NOMO-1 (cell line): ENCODE data around the gene VCP.

Experiments
- DNase-seq, 2 experiments: peaks; one replicate each; lab custom pipeline; 2025; ENCODE audit not compliant: unreplicated experiment in 2 of 2; lab: John Stamatoyannopoulos, UW

The VCP gene

GRCh38 chr9:35072461-35073278 is at the start of gene VCP:
VCP (minus strand) TSS chr9:35072625; CDS start chr9:35072353, 272 bp downstream.
- peak; percentile 100 for DNase-seq

GRCh38 chr9:35116898-35117551 is 44.6 kb upstream of the VCP start:
- DNase-seq: peak; percentile 86 to 96

GRCh38 chr9:35116539-35116897 is 44.1 kb upstream of the VCP start:
- no peak for DNase-seq

- peak; percentile 100 for DNase-seq
Measured at GRCh38 chr9:35115680-35116538, 43.5 kb upstream of the VCP start, which contains the start of gene ATOSB. ATOSB (minus strand) TSS chr9:35115862; CDS start chr9:35108274, 7,588 bp downstream.

- peak; percentile 79 to 87 for DNase-seq
Measured at GRCh38 chr9:35114840-35115628, 42.6 kb upstream of the VCP start.

- DNase-seq: peak; percentile 89 to 95
Measured at GRCh38 chr9:35114113-35114839, 41.9 kb upstream of the VCP start.

GRCh38 chr9:35112257-35113020 is 40.0 kb upstream of the VCP start:
- peak in 1 of 2 experiments; percentile 20 for DNase-seq

- peak; percentile 99 for DNase-seq
Measured at GRCh38 chr9:35111001-35111933, 38.8 kb upstream of the VCP start.

GRCh38 chr9:35110327-35110761 is 37.9 kb upstream of the VCP start:
- DNase-seq: no peak

GRCh38 chr9:35108946-35109575 is 36.6 kb upstream of the VCP start:
- DNase-seq: no peak

- DNase-seq: no peak
Measured at GRCh38 chr9:35108461-35108860, 36.0 kb upstream of the VCP start.

- no peak for DNase-seq
Measured at GRCh38 chr9:35107297-35108290, 35.2 kb upstream of the VCP start.

- DNase-seq: no peak
Measured at GRCh38 chr9:35106343-35106730, 33.9 kb upstream of the VCP start.

- DNase-seq: no peak
Measured at GRCh38 chr9:35105571-35106342, 33.3 kb upstream of the VCP start.

GRCh38 chr9:35105126-35105525 is 32.7 kb upstream of the VCP start:
- DNase-seq: no peak
